Measurements from ENCODE around the gene STK35. TPM values are rescaled to one million over a fixed set of nuclear protein-coding genes. Genes with fewer than 3 reads are reported as not detected.

STK35 gene
- polyA plus RNA-seq, 1 experiment: 8.2 TPM

DNA sequence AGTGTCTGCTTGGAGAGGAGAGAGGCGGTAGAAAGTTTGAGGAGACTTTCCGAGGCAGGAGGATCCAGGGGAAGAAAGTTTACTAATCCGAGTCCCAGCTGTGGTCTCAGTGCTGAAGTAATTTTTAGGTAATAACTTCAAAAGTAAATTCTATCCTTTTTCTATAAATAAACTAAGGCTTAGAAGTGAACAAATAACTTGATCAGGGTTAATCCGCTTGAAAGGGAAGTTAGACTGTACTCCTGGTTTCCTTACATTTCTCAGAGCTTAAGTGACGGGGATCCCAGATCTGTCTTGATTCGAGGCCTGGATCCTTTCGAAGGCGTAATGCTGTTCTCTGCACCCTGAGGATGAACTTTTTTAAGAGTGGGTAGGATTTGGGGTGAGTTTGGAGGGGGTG, 2.6 kb downstream of the STK35 start:
- peak overlapping the region; percentile 79 for H3K4me3 ChIP-seq (ENCODE audit: low read depth, low read length)
- TF ChIP-seq, protein P1, sequence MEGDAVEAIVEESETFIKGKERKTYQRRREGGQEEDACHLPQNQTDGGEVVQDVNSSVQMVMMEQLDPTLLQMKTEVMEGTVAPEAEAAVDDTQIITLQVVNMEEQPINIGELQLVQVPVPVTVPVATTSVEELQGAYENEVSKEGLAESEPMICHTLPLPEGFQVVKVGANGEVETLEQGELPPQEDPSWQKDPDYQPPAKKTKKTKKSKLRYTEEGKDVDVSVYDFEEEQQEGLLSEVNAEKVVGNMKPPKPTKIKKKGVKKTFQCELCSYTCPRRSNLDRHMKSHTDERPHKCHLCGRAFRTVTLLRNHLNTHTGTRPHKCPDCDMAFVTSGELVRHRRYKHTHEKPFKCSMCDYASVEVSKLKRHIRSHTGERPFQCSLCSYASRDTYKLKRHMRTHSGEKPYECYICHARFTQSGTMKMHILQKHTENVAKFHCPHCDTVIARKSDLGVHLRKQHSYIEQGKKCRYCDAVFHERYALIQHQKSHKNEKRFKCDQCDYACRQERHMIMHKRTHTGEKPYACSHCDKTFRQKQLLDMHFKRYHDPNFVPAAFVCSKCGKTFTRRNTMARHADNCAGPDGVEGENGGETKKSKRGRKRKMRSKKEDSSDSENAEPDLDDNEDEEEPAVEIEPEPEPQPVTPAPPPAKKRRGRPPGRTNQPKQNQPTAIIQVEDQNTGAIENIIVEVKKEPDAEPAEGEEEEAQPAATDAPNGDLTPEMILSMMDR (IDR thresholded peaks at IDR 0.05; ENCODE audit: insufficient read depth, low read depth, low read length): no peak
- ChIA-PET CTCF (interaction anchor here (0.8 to 1.9 kb wide), 4 partner anchors 19 to 139 kb away, joined by 3 to 5 read pairs (median 4); no protein-coding TSS in a partner anchor), POLR2A (no interaction called here)
- H3K36me3 ChIP-seq (ENCODE audit: control insufficient read depth, insufficient read depth, low read length): peaks cover 2% of the 10 kb centered on the region
- DNase-seq (ENCODE audit: low read depth): no peak
- no peaks in the 10 kb centered on the region for H3K27me3 ChIP-seq (ENCODE audit: control insufficient read depth, insufficient read depth, low read length)

DNA sequence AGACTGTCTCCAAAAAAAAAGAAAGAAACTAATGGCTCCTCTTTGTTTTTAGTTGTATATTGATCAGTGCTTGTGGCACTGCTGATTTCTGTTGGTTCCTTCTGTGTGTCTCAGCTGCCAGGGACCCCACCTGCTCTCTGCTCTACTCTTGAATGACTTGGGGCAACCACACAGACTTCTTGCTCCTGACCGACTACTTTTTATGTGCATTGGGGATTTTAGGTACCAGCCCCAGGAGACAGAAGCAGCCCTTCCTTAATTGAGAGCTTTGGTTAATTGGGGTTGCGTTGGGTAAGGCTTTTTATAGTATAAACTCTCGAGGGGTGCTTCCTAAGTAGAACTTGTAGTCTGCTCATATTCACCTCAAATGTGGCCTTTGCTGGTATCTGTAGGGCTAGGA, 6.9 kb downstream of the STK35 start:
- peaks cover 2% of the 10 kb centered on the region for H3K36me3 ChIP-seq (ENCODE audit: control insufficient read depth, insufficient read depth, low read length)
- TF ChIP-seq, protein P1 (IDR thresholded peaks at IDR 0.05; ENCODE audit: insufficient read depth, low read depth, low read length): no peak
- CTCF ChIA-PET: interaction anchor here (1.5 kb wide), 1 partner anchor 64 kb away, joined by 6 read pairs; no protein-coding TSS in a partner anchor
- DNase-seq (ENCODE audit: low read depth): no peak
- POLR2A ChIA-PET: no interaction called here
- no peak overlapping the region for H3K4me3 ChIP-seq (ENCODE audit: low read depth, low read length)
- H3K27me3 ChIP-seq (ENCODE audit: control insufficient read depth, insufficient read depth, low read length): no peaks in the 10 kb centered on the region

DNA sequence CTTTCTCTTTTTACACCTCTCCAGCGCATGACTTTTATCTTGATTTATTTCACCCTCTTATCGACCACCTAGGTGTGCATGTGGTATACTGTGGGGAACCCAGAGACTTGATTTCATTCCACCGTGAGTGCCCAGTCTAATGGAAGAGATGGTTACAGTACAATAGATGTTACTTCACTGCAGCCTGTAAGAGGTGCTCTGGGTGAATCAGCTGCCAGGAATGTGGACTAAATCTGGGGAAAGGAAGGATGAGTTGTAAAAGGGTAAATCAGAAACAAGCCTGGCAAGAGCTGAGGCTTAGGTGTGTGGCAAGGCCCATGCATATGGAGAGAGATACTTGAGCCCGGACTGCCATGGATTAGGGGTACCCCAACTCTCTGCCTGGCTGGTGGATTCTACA, 7.4 kb downstream of the STK35 start:
- CTCF ChIA-PET: interaction anchor here (0.6 to 1.5 kb wide), 2 partner anchors 17 to 63 kb away, joined by 3 to 6 read pairs; no protein-coding TSS in a partner anchor
- no peak for DNase-seq (ENCODE audit: low read depth)
- POLR2A ChIA-PET: no interaction called here

DNA sequence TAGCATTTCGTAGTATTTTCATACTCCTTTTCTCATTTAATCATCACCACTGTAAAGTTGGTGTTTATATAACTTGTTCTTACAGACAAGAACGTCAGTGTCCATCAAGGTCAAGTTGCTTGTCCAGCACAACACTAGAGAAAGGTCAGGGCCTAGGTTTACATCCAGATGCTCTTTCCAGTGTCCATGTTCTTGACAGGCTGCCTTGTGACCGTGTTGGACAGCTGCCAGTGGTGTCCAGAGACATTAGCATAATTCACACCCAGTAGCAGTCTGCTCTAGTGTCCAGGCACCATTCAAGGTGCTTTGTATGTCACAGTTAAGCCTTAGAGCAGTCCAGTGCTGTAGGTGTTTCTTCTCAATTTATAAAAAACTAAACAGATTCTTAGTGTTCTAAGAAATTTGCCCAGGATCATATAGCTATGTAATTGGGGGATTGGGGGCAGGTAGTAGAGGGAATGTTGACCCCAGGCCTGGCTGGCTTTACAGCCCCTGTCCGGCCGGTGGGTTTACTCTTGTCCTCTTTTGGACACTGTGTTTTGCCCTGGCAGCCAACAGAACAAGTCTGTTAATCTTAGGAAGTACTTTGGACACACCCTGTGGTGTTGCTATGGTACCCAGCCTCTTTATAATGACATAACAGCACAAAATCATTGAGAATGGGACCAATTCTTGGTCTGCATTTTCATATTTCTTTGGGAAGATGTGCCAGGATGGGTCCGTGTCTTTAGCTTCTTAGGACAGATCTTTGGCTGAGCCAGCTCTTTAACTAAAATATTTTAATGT, 8.0 kb downstream of the STK35 start:
- peaks cover 2% of the 10 kb centered on the region for H3K36me3 ChIP-seq (ENCODE audit: control insufficient read depth, insufficient read depth, low read length)
- ChIA-PET CTCF (interaction anchor here (0.6 to 1.5 kb wide), 2 partner anchors 16 to 63 kb away, joined by 3 to 6 read pairs; no protein-coding TSS in a partner anchor), POLR2A (no interaction called here)
- no peak overlapping the region for H3K4me3 ChIP-seq (ENCODE audit: low read depth, low read length)
- DNase-seq (ENCODE audit: low read depth): no peak
- H3K27me3 ChIP-seq (ENCODE audit: control insufficient read depth, insufficient read depth, low read length): no peaks in the 10 kb centered on the region
- TF ChIP-seq, protein P1 (IDR thresholded peaks at IDR 0.05; ENCODE audit: insufficient read depth, low read depth, low read length): no peak

More for the DNA sequence above, 7.4 kb downstream of the STK35 start:
- H3K36me3 ChIP-seq (ENCODE audit: control insufficient read depth, insufficient read depth, low read length): peaks cover 2% of the 10 kb centered on the region
- no peak overlapping the region for H3K4me3 ChIP-seq (ENCODE audit: low read depth, low read length)
- H3K27me3 ChIP-seq (ENCODE audit: control insufficient read depth, insufficient read depth, low read length): no peaks in the 10 kb centered on the region
- TF ChIP-seq, protein P1 (IDR thresholded peaks at IDR 0.05; ENCODE audit: insufficient read depth, low read depth, low read length): no peak

DNA sequence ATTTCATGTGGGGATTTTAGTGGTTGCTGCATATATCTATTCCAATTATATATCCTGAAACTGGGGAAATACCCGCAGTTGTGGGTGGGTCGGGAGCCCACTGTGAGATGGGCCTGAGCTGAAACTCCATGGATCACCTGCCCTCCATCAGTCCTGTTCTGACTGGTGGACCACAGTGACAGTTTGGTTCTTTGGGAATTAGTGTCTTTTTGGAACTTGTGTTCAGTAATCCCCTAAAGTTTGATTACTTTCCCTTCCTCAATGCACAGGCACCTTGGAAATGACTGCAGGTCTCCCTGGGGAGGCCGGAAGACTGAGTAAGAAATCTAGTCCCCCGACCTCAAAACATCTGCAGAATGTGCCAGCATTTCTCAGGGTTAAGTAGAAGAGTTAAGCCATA, 11.3 kb downstream of the STK35 start:
- Histone ChIP-seq H3K36me3 (ENCODE audit: control insufficient read depth, insufficient read depth, low read length) (peaks cover 5% of the 10 kb centered on the region), H3K4me3 (ENCODE audit: low read depth, low read length) (no peak overlapping the region), H3K27me3 (ENCODE audit: control insufficient read depth, insufficient read depth, low read length) (no peaks in the 10 kb centered on the region)
- DNase-seq (ENCODE audit: low read depth): no peak
- TF ChIP-seq, protein P1 (IDR thresholded peaks at IDR 0.05; ENCODE audit: insufficient read depth, low read depth, low read length): no peak
- ChIA-PET CTCF (interaction anchor here (0.6 to 2.2 kb wide), 4 partner anchors 10 to 262 kb away, joined by 3 to 7 read pairs (median 3); no protein-coding TSS in a partner anchor), POLR2A (no interaction called here)
